Right lobe of liver (tissue), 4 donors: ENCODE measurements around the gene SRPRA.

ENCODE experiments used
- CTCF ChIP-seq, 4 donors: fragments of 200-600 bp in 3 of 4; fragments of 450-650 bp in 1 of 4; IDR thresholded peaks; one replicate each; pipeline versions ENCODE4 v1.5.1 to v1.8.0; 2016 to 2022; ENCODE audit warnings: antibody characterized with exemption in 4 of 4, mild to moderate bottlenecking in 2 of 4
- POLR2A ChIP-seq: fragments of 450-650 bp; IDR thresholded peaks from one replicate; pipeline ENCODE4 v1.6.1; 2017; ENCODE audit warnings: antibody characterized with exemption, mild to moderate bottlenecking
- donor health status: DM: no; HTN: no; CAD: no.
- donor health status: DM: no; HTN: no; CAD: no.
- donor health status: DM: no; HTN: yes; CAD: no.

- TF ChIP-seq CTCF (IDR thresholded peaks at IDR 0.05): no peak
- TF ChIP-seq POLR2A: no peak
These were observed 9.1 kb upstream of the SRPRA start for GRCh38 chr11:126277780-126278179.
